WERI-Rb-1 (cell line): Measurements from ENCODE around the gene MRAS.
A peak's percentile ranks its signal among the peaks of the same experiment; 100 is the strongest.

ENCODE experiments used
- DNase-seq: peaks from one replicate; pipeline ENCODE4 v3.0.0-alpha.2; 2020
- H3K27ac ChIP-seq: fragments of 250-450 bp; sonication (Bioruptor Pico); 2 replicates; pipeline ENCODE4 v1.5.1; 2020; ENCODE audit warnings: mild to moderate bottlenecking, moderate library complexity
- H3K27me3 ChIP-seq: fragments of 250-450 bp; sonication (Bioruptor Pico); 2 replicates; pipeline ENCODE4 v1.5.1; 2021; ENCODE audit warnings: mild to moderate bottlenecking, low read depth, moderate library complexity; ENCODE audit not compliant: insufficient read depth, severe bottlenecking
- H3K36me3 ChIP-seq: fragments of 250-450 bp; sonication (Bioruptor Pico); 2 replicates; pipeline ENCODE4 v1.5.1; 2020; ENCODE audit warnings: mild to moderate bottlenecking, moderate library complexity
- H3K4me3 ChIP-seq: 2 replicates; pipeline ENCODE4 v1.5.1; 2011; ENCODE audit warnings: low read depth, mild to moderate bottlenecking, control low read depth, low read length
- H3K9me3 ChIP-seq: fragments of 250-450 bp; sonication (Bioruptor Pico); 2 replicates; pipeline ENCODE4 v1.5.1; 2021; ENCODE audit warnings: mild to moderate bottlenecking, moderate library complexity; ENCODE audit not compliant: severe bottlenecking
- CTCF ChIP-seq: IDR thresholded peaks from 2 replicates; pipeline ENCODE4 v1.5.1; 2011; ENCODE audit warnings: low read depth, mild to moderate bottlenecking, control low read depth, inconsistent platforms, low read length

Gene MRAS

GRCh38 chr3:138389841-138390581, 41.6 kb downstream of the MRAS start:
- TF ChIP-seq CTCF, result no peak
- peak; percentile 36 for DNase-seq
- Histone ChIP-seq H3K36me3 (no peaks in the 10 kb centered on the region), H3K27ac (no peak overlapping the region), H3K9me3 (no peaks in the 10 kb centered on the region), H3K4me3 (no peak overlapping the region), H3K27me3 (no peaks in the 10 kb centered on the region)

- no peak for TF ChIP-seq CTCF
- H3K27ac ChIP-seq, result no peak overlapping the region
- DNase-seq, result no peak
These were observed 42.2 kb downstream of the MRAS start for GRCh38 chr3:138390582-138390932.

GRCh38 chr3:138394156-138394555, 45.8 kb downstream of the MRAS start:
- Histone ChIP-seq H3K4me3 (no peak overlapping the region), H3K36me3 (no peaks in the 10 kb centered on the region), H3K9me3 (no peaks in the 10 kb centered on the region), H3K27ac (no peak overlapping the region), H3K27me3 (no peaks in the 10 kb centered on the region)
- TF ChIP-seq CTCF, result no peak
- no peak for DNase-seq

More at GRCh38 chr3:138390582-138390932, 42.2 kb downstream of the MRAS start:
- H3K9me3 ChIP-seq, result no peaks in the 10 kb centered on the region
- no peak overlapping the region for H3K4me3 ChIP-seq
- no peaks in the 10 kb centered on the region for H3K27me3 ChIP-seq
- no peaks in the 10 kb centered on the region for H3K36me3 ChIP-seq

- H3K4me3 ChIP-seq, result no peak overlapping the region
- DNase-seq, result no peak
- no peak overlapping the region for H3K27ac ChIP-seq
- H3K9me3 ChIP-seq, result no peaks in the 10 kb centered on the region
- H3K27me3 ChIP-seq, result no peaks in the 10 kb centered on the region
- no peaks in the 10 kb centered on the region for H3K36me3 ChIP-seq
- no peak for TF ChIP-seq CTCF
These were observed 46.3 kb downstream of the MRAS start for GRCh38 chr3:138394686-138395085.

- Histone ChIP-seq H3K27me3 (no peaks in the 10 kb centered on the region), H3K36me3 (no peaks in the 10 kb centered on the region), H3K9me3 (no peaks in the 10 kb centered on the region), H3K27ac (no peak overlapping the region), H3K4me3 (no peak overlapping the region)
- no peak for DNase-seq
- TF ChIP-seq CTCF, result no peak
These were observed 47.7 kb downstream of the MRAS start for GRCh38 chr3:138395865-138396751.
